Right forelimb (tissue), 1 donor: ENCODE results near the gene ADAM33.

Experiments
- DNase-seq: peaks from one replicate; pipeline ENCODE4 v3.0.0-alpha.2; 2018

The ADAM33 gene

GRCh38 chr20:3645309-3646066, 36.3 kb downstream of the ADAM33 start:
- no peak for DNase-seq

- no peak for DNase-seq
Observed at GRCh38 chr20:3640259-3640658, 41.6 kb downstream of the ADAM33 start.

GRCh38 chr20:3635346-3635745, 46.5 kb downstream of the ADAM33 start:
- DNase-seq = no peak

- DNase-seq = no peak
Observed at GRCh38 chr20:3633913-3634478, 47.8 kb downstream of the ADAM33 start.

- DNase-seq = no peak
Observed at GRCh38 chr20:3632311-3633004, 49.4 kb downstream of the ADAM33 start.

- no peak for DNase-seq
Observed at GRCh38 chr20:3631534-3631933, 50.3 kb downstream of the ADAM33 start.

- no peak for DNase-seq
Observed at GRCh38 chr20:3630429-3630828, 51.4 kb downstream of the ADAM33 start.

- no peak for DNase-seq
Observed at GRCh38 chr20:3629893-3630292, 51.9 kb downstream of the ADAM33 start.

- DNase-seq = no peak
Observed at GRCh38 chr20:3628502-3629314, 53.1 kb downstream of the ADAM33 start.

GRCh38 chr20:3627476-3627875, 54.3 kb downstream of the ADAM33 start:
- no peak for DNase-seq

- no peak for DNase-seq
Observed at GRCh38 chr20:3622406-3622805, 59.4 kb downstream of the ADAM33 start.

GRCh38 chr20:3621111-3621510, 60.7 kb downstream of the ADAM33 start:
- DNase-seq = no peak
